Subcutaneous adipose tissue (tissue), 4 donors: ENCODE results near the gene TMEM132C. TPM values are rescaled to one million over a fixed set of nuclear protein-coding genes. Genes with fewer than 3 reads are reported as not detected.

Experiments
- CTCF ChIP-seq: fragments of 450-650 bp; IDR thresholded peaks from one replicate; pipeline ENCODE4 v1.5.1; 2016; ENCODE audit warnings: low read depth, mild to moderate bottlenecking, control low read depth, antibody characterized with exemption, moderate library complexity
- total RNA-seq, 4 donors: library from RNA; depleted of rRNA; stranded (reverse); fragments of >200 nt; gene quantifications; one replicate each; pipeline ENCODE4 v1.1.0, GENCODE V29; 2016

Gene TMEM132C
- total RNA-seq, 4 donors from 2014 or later: 44.2 to 73.5 (median 67.8) TPM

DNA sequence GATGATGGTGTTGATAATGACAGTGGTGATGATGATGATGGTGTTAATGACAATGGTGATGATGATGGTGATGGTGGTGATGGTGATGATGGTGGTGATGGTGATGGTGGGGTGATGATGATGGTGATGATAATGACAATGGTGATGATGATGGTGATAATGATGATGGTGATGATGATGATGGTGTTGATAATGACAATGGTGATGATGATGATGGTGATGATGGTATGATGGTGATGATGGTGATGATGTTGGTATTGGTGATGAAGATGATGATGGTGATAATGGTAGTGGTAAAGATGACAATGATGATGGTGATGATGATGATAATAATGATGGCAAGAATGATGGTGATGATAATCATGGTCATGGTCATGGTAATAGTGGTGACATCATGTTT is 372.1 kb downstream of the TMEM132C start:
- TF ChIP-seq CTCF: no peak

DNA sequence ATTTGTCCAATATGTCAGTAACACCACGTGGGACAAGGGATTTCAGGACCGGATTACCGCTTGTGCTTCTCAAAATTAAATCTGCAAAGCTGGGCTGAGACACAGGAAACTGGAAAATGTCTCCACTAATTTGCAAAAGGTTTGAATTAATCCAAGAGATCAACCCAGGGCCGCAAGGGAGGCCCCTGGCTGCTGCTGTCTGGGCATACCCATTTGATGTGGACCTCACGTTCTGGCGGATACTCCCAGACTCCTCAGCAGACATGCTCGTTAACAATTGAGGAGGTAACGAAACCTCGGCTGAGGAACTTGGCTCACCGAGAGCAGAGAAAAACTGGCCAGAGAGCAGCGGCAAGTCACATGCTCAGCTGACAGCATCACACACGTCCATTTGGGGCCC is 376.2 kb downstream of the TMEM132C start:
- TF ChIP-seq CTCF: no peak

- TF ChIP-seq CTCF: no peak
These were observed 377.8 kb downstream of the TMEM132C start for GRCh38 chr12:128644664-128645296.

DNA sequence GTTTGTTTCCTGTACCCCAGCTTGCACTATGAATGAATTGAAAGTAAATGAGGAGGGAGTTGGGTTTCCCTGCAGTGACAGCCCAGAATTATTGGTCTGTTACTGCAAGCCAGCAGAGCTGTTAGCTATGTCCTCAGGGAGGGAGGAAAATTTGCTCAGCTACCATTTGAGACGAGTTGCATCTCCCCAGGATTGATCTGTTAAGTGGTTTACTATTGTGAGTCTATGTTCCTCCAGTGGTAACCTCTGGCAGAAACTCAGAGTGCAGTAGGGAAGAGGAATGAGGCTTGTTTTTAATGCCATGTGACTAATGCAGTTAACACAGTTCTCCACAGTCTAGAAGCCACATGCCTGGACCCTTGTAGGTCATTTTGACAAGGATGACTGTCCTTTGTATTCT is 382.9 kb downstream of the TMEM132C start:
- no peak for TF ChIP-seq CTCF

- no peak for TF ChIP-seq CTCF
These were observed 385.3 kb downstream of the TMEM132C start for GRCh38 chr12:128652136-128652751.

- no peak for TF ChIP-seq CTCF
These were observed 387.5 kb downstream of the TMEM132C start for GRCh38 chr12:128654468-128654867.

DNA sequence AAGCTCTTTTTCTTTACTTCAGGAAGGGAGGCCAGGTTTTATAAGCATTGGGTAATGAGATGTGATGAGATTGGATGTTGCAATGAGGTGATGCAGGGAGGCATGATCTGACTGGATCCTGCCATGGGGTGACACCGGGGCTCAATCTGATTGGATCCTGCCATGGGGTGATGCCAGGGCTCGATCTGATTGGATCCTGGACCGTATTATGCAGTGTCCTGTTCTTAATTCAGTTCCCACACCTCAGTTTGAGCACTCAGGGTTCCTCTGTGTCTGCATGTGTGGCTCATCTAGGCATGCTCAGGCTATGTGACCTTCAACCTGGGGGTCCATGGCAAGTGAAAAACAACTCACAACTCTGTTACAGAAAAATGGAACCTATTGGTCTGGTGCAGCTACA is 390.4 kb downstream of the TMEM132C start:
- no peak for TF ChIP-seq CTCF
